GM12892 (cell line): Measurements from ENCODE around the gene ANK3.

ENCODE experiments used
- DNase-seq: peaks from one replicate; pipeline ENCODE4 v3.0.0; 2011; ENCODE audit not compliant: insufficient read length
- FAIRE-seq: peaks from 2 replicates; lab custom pipeline; 2011; peaks lifted over from hg19 to GRCh38; lab: Jason Lieb, UNC
- POLR2A ChIP-seq: IDR thresholded peaks from 2 replicates; pipeline ENCODE4 v1.6.1; 2011; ENCODE audit warnings: low read depth, low read length, control low read depth
- POLR2AphosphoS5 ChIP-seq: IDR thresholded peaks from 2 replicates; pipeline ENCODE4 v1.6.1; 2011; ENCODE audit warnings: low read depth, low read length, control low read depth
- TAF1 ChIP-seq: IDR thresholded peaks from 2 replicates; pipeline ENCODE4 v1.6.1; 2011; ENCODE audit warnings: low read depth, mild to moderate bottlenecking, control low read depth, low read length, borderline replicate concordance

The ANK3 gene

DNA sequence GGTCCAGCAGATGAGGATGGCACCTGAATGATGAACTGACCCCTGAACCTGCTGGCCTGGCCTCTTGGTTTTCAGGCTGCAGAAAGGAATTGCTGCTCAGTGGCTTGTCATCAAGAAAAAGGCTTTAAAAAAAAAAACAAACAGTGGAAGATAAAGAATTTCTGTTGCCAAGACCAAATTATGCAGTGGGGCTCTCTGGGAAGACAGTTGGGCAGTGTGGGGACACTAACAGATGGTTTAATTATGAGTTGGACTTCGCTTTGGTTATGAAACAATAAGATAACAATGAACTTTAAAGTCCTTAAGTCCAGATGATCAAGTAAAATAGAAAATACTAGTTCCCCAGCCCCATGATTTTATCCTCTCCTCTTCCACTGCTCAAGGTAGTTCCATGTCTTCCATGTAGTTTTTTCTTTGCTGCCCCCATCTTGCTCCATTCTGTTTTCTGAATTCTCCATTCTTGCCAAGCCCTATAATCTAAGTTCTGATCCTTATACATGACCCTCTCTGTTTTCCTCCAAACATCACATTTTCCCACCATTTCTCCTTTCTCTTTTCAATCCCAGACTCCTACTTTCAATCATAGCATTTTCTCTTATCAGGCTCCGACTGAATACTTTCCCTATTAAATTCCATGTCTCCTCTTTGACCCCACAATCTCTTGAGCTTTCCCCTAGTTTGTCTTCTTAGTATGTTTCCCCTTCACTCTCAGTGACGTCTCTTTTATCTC is 52.6 kb downstream of the ANK3 start:
- FAIRE-seq (no peak), DNase-seq (no peak)
- no peak for TF ChIP-seq TAF1
- TF ChIP-seq POLR2A: no peak
- TF ChIP-seq POLR2AphosphoS5: no peak

DNA sequence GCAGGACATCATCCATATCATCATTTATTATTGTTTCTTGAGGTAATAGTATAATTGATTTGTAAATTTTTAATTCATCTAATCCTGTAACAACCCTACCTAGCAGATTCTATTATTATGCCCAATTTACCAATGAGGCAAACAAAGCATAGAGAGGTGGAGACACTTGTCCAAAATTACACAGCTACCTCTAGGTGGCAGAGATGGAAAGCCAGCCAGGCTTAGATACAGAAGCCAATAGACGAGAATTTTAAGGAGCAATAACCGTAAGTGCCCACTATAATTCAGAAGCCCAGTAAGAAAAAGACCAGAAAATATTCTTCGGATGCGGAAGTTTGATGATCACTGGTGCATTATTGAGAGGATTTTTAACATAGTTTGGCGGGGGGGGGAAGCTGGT is 54.0 kb downstream of the ANK3 start:
- no peak for FAIRE-seq
- no peak for DNase-seq
- no peak for TF ChIP-seq TAF1
- TF ChIP-seq POLR2A: no peak
- no peak for TF ChIP-seq POLR2AphosphoS5

DNA sequence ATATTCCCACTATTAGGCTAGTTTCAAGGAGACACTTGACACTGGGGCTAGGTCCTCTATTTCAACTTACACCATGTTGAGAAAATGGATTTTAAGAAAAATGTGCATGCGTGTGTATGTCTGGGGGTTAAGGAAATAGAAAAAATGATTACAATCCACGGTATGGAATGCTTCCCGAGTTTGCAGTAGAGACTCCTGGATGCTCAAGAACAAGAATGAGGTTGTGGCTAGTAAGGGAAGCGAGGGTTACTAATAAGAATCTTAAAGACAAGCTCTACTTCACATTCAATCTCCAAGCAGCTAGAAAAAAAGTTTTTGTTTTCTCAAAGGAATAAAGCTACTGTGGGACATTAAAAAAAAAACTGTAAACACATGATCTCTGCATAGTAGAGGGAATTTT is 54.7 kb downstream of the ANK3 start:
- DNase-seq (no peak), FAIRE-seq (no peak)
- no peak for TF ChIP-seq POLR2AphosphoS5
- no peak for TF ChIP-seq TAF1
- TF ChIP-seq POLR2A: no peak

GRCh38 chr10:60332371-60332770 is 57.3 kb downstream of the ANK3 start:
- no peak for TF ChIP-seq POLR2A
- TF ChIP-seq POLR2AphosphoS5: no peak
- no peak for TF ChIP-seq TAF1

DNA sequence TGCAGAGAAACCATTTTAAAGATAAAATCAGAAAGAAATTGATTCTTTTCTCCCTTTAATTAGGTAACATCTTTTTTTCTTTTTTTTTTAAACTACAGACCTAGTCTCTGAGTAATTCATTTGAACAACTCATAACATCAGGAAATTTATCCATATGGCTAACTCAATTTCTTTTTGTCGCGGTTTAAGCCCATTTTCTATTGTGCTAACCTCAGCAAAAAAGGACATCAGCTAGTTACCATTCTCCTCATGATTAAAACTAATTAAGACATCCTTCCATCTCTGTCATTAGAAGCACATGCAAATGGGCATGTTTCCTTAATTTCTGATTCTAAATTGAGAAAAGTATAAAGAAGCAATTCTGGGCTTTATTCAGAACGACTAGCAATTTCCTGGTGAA is 57.8 kb downstream of the ANK3 start:
- TF ChIP-seq POLR2AphosphoS5: no peak
- no peak for TF ChIP-seq POLR2A
- FAIRE-seq (no peak), DNase-seq (no peak)

More at GRCh38 chr10:60332371-60332770, 57.3 kb downstream of the ANK3 start:
- no peak for FAIRE-seq
- DNase-seq: no peak

GRCh38 chr10:60323162-60323561 is 66.5 kb downstream of the ANK3 start:
- TF ChIP-seq POLR2AphosphoS5: no peak
- no peak for TF ChIP-seq POLR2A
- no peak for TF ChIP-seq TAF1
- no peak for FAIRE-seq
- DNase-seq: no peak

- DNase-seq: no peak
These were observed 69.0 kb downstream of the ANK3 start for GRCh38 chr10:60320666-60321065.

GRCh38 chr10:60316029-60316428 is 73.6 kb downstream of the ANK3 start:
- no peak for DNase-seq
- no peak for TF ChIP-seq TAF1
- no peak for TF ChIP-seq POLR2AphosphoS5
- TF ChIP-seq POLR2A: no peak
- no peak for FAIRE-seq

More at GRCh38 chr10:60320666-60321065, 69.0 kb downstream of the ANK3 start:
- no peak for FAIRE-seq
- TF ChIP-seq POLR2AphosphoS5 (no peak), POLR2A (no peak), TAF1 (no peak)

- no peak for TF ChIP-seq POLR2A
- TF ChIP-seq TAF1: no peak
- no peak for TF ChIP-seq POLR2AphosphoS5
- no peak for DNase-seq
- FAIRE-seq: no peak
These were observed 74.4 kb downstream of the ANK3 start for GRCh38 chr10:60315311-60315710.

DNA sequence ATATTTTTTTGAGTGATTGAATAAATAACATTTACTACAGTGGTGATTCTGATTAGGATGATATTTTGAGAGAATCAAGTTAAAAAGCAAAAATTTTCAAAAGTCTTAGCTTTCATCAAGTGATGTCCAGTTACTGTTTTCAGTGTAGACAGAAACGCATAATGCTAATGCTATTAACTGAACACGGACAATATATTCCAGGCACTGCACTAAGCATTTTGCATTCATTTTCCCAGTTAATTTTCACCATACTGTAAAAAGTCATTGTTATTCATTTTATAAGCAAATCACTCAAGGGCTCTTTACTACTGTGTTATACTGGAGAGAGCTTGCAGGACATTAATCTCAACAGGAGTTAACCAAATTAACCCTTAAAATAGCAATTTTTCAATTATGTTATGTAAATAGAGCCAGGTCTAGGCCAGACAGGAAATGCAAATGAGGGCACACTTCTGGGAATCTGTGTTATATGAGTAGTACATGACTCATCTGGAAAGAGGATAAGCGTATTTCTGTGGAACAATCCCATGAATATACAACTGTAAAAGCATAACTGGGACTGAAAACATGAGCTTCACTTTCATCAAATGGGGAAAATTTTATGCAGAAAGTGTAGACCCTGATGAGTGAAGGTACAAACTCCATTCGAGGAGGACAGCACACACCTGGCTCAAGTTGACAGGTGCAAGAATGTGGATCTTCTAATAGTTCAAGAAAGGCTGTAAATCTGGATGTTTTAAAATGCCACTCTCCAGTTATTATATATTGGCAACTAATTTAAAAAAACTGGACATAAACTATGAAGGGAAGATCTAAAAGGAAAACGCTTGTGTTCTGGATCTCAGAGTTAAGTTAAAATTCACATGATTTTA is 75.4 kb downstream of the ANK3 start:
- no peak for TF ChIP-seq POLR2AphosphoS5
- FAIRE-seq: no peak
- no peak for DNase-seq

DNA sequence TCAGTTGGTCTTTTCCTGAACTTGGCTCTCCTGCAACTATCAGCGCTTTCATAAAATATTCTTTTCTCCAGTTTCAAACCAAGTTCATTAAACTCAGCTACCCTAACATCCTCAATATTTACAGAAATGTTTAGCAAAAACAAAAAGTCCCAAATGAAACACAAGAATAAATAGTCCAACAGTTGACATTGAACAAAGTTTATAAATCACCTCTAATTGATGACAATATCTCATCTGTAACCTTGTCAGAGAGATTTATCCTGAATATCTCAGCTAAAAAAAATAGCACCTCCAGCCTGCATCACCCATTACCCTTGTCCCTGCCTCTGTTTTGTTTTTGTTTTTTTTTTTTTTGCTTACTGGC is 76.1 kb downstream of the ANK3 start:
- TF ChIP-seq POLR2AphosphoS5 (no peak), TAF1 (no peak), POLR2A (no peak)
- no peak for DNase-seq
- no peak for FAIRE-seq
